Psoas muscle (tissue), 8 donors: ENCODE results near the gene CLDN34. TPM values are rescaled to one million over a fixed set of nuclear protein-coding genes. Genes with fewer than 3 reads are reported as not detected.

ENCODE experiments used
- ATAC-seq, 4 donors: fragments of 200-7000 bp; cut with Tn5 transposase; one replicate each; pipeline ENCODE4 v1.9.1; 2020; ENCODE audit warnings: moderate library complexity in 3 of 4, mild to moderate bottlenecking in 2 of 4
- DNase-seq, 2 donors: peaks; one replicate each; pipeline ENCODE4 v3.0.0-alpha.2; 2020
- H3K27ac ChIP-seq: fragments of 200-600 bp; one replicate; pipeline ENCODE4 v1.8.0; 2022
- H3K27me3 ChIP-seq, 3 donors: fragments of 200-600 bp in 1 of 3; one replicate each; pipeline versions ENCODE4 v1.6.1 to v1.8.0; 2013 to 2022; ENCODE audit warnings: low read length in 2 of 3, mild to moderate bottlenecking in 2 of 3, moderate library complexity in 1 of 3; ENCODE audit not compliant: insufficient read depth in 3 of 3
- H3K36me3 ChIP-seq, 2 donors: fragments of 200-600 bp in 1 of 2; one replicate each; pipeline versions ENCODE4 v1.6.1 to v1.8.0; 2013 to 2022; ENCODE audit warnings: low read depth in 1 of 2, mild to moderate bottlenecking in 1 of 2, moderate library complexity in 1 of 2; ENCODE audit not compliant: insufficient read depth in 1 of 2
- H3K4me1 ChIP-seq: fragments of 200-600 bp; one replicate; pipeline ENCODE4 v1.8.0; 2022
- H3K4me3 ChIP-seq: fragments of 200-600 bp; one replicate; pipeline ENCODE4 v1.8.0; 2022; ENCODE audit warnings: mild to moderate bottlenecking
- H3K9me3 ChIP-seq: fragments of 200-600 bp; one replicate; pipeline ENCODE4 v1.8.0; 2022
- CTCF ChIP-seq: fragments of 200-600 bp; IDR thresholded peaks from one replicate; pipeline ENCODE4 v1.8.0; 2022; ENCODE audit warnings: antibody characterized with exemption
- WGBS, 3 donors: extraction: QIAGEN DNeasy Blood & Tissue Kit; methylation state at CpG; one replicate each; pipeline versions ENCODE4 v1.1.6 to v1.1.7; 2013; 5-methylcytosine and 5-hydroxymethylcytosine counted together
- intact Hi-C, 2 donors: fragments of 100-400 bp; cut with DNase I; formaldehyde crosslinking; loops; one replicate each; pipeline versions ENCODE4 v1.11.0 to v1.14.2; 2022
- polyA plus RNA-seq, 3 donors: library from polyadenylated mRNA; stranded (reverse); fragments of 200-250 nt; gene quantifications; one replicate each; pipeline ENCODE4 v1.2.3, GENCODE V29; 2013
- total RNA-seq, 4 donors: library from RNA; stranded (reverse); fragmentation: NEBNext Ultra II Directional in 2 of 4; extraction: Animal tissue kit (Norgen Biotek cat#: 25700) in 2 of 4; gene quantifications; one replicate each; pipeline versions ENCODE4 v1.2.1 to v1.2.4, GENCODE V29; 2021 to 2023
- donor health status: healthy with polysubstance abuse.
- donor health status: DM: no; HTN: no; CAD: no; lungs with moderate emphysema.
- donor health status: Bipolar disorder and iron deficiency.
- donor health status: healthy.
- donor health status: DM: yes; HTN: yes; CAD: no.
- donor health status: DM: no; HTN: no; CAD: no.
- donor health status: DM: no; HTN: no; CAD: no.
- donor health status: DM: yes; HTN: yes; CAD: no.

CLDN34 gene
- total and polyA plus RNA-seq, 7 donors: not detected

GRCh38 chrX:10016519-10017132 is 49.5 kb downstream of the CLDN34 start:
- intact Hi-C loops: no loop called here
- DNase-seq (no peak), ATAC-seq (no peak)
- 35 to 52% (median 47%) methylated on average over 11 of the region's 11 CpGs for WGBS, 3 donors
- no peak for TF ChIP-seq CTCF
- H3K27me3 ChIP-seq: no peaks in the 10 kb centered on the region
- peaks cover 5% of the 10 kb centered on the region for H3K4me1 ChIP-seq
- H3K27ac ChIP-seq: peak overlapping the region; percentile 72
- H3K4me3 ChIP-seq: peak overlapping the region; percentile 71
- no peaks in the 10 kb centered on the region for H3K9me3 ChIP-seq
- no peaks in the 10 kb centered on the region for H3K36me3 ChIP-seq

- Histone ChIP-seq H3K36me3 (no peaks in the 10 kb centered on the region), H3K4me3 (no peak overlapping the region), H3K9me3 (no peaks in the 10 kb centered on the region), H3K27me3 (no peaks in the 10 kb centered on the region), H3K27ac (no peak overlapping the region), H3K4me1 (peaks cover 13% of the 10 kb centered on the region)
- intact Hi-C loops: no loop called here
- TF ChIP-seq CTCF: no peak
- ATAC-seq (no peak), DNase-seq (no peak)
- WGBS, 3 donors: 45 to 60% (median 49%) methylated on average over 8 of the region's 8 CpGs
Observed at GRCh38 chrX:10017872-10018271, 50.7 kb downstream of the CLDN34 start.

Other genes with a start within 250 kb of the CLDN34 start
- not detected for gene GPR143, start 201.5 kb upstream of the CLDN34 start, total RNA-seq
- under 1 TPM in 1 of 3 donors, not detected in 2; 0.03 TPM for gene GPR143, start 201.5 kb upstream of the CLDN34 start, polyA plus RNA-seq
- under 1 TPM; 0.11 to 0.47 (median 0.23) TPM for gene SHROOM2, start 180.9 kb upstream of the CLDN34 start, total RNA-seq
- gene SHROOM2, start 180.9 kb upstream of the CLDN34 start, polyA plus RNA-seq: under 1 TPM; 0.05 to 0.12 (median 0.06) TPM
- gene CLCN4, start 189.6 kb downstream of the CLDN34 start, total RNA-seq: 10 to 100 TPM; 48.7 to 75.9 (median 74.4) TPM
- 10 to 100 TPM in 2 of 3 donors, 1 to 10 TPM in 1; 4.1 to 53.8 (median 19.9) TPM for gene CLCN4, start 189.6 kb downstream of the CLDN34 start, polyA plus RNA-seq